HK-2 (cell line): ENCODE measurements around the gene SNAPC4.
"Not testable (repeated sequence)": the region's sequence is repeated elsewhere in the genome, so short reads cannot be mapped to it uniquely, and the experiment has no call there.

Experiments used
- DNase-seq: peaks from one replicate; pipeline ENCODE4 v3.0.0-alpha.2; 2018; ENCODE audit not compliant: unreplicated experiment

SNAPC4 gene

DNA sequence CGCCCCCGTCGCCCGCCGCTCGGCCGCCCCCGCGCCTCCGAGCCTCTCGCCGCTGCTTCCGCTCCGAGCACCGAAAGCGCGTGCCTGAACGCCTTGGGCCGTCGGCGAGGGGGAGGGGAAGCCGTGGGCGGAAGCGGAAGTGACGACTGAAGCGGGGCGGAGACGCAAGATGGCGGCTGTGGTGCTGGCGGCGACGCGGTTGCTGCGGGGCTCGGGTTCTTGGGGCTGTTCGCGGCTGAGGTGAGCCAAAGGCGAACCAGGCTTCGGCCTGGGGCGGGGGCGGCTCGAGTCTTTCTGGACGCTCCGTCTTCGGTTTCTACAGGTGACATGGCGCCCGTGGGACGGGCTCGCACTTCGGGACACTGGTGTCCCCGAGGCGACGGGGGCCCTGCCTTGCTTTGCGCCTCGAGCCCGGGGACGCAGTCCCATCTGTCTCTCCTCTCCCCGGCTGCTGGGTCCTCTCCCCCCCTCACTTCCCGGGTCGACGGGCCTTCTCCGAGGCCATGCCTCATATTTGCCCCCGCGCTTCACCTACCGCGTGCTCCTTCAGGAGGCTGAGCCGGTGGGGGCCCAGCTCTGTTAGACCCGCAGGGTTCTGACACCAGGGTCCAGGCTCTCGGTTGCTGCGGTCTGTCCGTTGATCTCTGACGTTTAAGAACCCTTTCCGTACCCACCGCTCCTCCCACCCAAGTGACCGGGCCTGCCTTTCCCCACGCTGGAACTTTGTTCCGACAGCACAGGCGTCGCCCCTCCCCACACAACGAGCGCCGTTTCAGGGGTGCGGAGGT is 10.7 kb upstream of the SNAPC4 start, which contains the start of the genes ENTR1 and PMPCA:
TSS of gene ENTR1 (minus strand) at position 115 of the 788 bp plus-strand sequence. CDS start 217 bp downstream, outside the sequence.
TSS of gene PMPCA (plus strand) at position 159 of the 788 bp plus-strand sequence. CDS start at position 170, 11 bp downstream.
- DNase-seq, result peak; percentile 92

DNA sequence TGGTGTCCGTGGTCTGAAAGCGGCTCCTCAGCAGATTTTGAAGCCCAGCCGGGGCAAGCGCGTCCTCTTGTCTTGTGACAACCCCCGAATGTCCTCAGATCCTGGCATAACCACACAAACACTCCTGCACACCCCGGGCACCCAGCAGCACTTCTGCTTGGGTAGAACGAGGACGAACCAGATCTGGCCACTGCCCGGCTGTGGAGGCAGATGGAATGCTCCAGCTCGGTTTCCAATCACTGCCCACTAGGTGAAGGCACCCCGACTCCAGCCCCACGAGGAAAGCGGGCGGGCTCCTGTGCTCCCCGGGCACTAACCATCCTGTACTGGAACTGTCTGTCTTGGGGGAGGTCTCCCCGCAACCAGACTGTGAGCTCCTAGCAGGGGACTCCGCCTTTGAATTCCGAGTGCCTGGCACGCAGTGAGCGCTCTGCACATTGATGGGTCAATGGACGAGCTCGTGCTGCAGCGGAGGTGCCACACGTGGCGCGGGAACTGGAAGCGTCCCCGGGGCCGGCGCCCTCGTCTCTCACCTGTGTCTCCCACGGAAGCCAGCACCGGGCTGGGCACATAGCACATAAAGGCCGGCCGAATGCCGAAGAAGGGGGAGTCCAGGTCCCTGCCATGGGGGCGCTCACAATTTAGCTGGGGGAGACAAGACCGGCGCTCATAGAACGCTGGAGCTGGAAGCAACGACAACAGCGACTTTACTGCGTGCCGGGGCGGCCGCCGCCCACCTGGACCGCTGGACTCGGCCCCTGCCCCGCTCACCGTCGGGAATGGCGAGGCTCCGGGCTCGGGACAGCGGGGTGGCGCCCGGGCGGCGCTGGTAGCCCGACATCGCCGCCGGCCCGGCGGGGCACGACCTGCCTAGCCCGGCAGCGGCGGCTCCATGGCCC is 9.8 kb upstream of the SNAPC4 start:
- DNase-seq, result peak; percentile 61

DNA sequence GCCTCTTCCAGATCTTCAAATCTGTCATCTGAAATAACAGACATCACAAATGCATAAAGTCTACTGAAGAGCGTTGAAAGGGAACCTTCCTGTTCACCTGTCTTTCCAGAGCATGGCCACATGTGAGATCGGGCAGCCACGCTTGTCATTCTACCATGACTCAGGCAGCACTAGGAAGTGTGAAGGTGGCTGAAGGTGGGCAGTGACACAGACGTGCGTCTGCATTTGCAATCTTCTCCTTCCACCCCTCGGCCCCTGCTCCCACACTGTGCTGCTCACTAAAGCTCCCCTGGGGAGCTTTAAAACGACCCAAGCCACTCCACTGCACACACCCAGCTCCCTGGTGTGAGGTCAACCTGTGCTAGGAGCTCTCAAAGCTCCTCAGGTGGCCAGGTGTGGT is 7.9 kb upstream of the SNAPC4 start:
- DNase-seq, result no peak

DNA sequence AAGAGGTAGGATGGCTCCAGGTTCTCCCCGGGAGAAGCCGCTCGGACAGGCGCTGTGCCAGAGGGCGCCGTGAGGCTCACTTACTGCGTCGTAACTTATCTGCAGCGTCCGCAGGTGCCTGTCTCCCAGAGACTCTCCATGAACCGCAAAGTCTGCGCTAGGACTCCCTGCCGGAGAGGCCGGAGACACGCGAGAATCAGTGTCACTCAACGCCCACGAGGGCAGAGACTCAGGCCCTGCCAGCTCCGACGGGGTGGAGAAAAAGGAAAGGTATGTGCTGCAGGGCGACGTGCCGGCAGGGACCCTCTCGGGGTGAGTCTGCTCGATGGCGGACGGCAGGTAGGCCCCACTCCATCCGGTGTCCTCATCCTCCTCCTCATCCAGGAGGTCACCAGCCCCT is 7.1 kb upstream of the SNAPC4 start:
- DNase-seq, result not testable (repeated sequence)

DNA sequence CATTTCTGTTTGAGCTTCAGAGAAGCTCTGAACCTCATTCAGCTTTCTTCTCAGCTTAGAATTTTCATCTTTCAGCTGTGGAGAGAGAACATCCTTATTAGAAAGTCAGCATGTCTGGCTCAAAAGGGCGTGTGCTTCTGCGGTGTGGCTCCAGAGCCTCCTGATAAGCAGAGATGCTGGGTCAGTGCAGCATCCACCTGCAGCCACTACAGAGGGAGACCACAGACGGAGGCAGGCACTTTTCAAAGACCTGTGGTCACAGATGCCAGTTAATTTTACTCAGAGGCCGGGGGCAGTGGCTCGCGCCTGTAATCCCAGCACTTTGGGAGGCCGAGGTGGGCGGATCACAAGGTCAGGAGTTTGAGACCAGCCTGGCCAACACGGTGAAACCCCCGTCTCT is 5.9 kb upstream of the SNAPC4 start:
- DNase-seq, result not testable (repeated sequence)

DNA sequence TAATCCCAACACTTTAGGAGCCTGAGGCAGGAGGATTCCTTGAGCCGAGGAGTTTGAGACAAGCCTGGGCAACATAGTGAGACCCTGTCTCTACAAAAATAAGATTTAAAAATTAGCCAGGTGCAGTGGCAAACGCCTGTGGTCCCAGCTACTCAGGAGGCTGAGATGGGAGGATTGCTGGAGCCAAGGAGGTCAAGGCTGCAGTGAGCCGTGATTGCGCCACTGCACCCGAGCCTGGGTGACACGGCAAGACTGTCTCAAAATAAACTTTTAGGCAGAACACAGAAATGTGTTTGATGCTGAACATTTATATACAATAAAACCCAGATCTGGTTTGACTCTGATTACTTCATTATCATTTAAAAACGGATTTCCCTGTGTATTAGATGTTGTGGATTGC is 5.5 kb upstream of the SNAPC4 start:
- DNase-seq, result no peak

DNA sequence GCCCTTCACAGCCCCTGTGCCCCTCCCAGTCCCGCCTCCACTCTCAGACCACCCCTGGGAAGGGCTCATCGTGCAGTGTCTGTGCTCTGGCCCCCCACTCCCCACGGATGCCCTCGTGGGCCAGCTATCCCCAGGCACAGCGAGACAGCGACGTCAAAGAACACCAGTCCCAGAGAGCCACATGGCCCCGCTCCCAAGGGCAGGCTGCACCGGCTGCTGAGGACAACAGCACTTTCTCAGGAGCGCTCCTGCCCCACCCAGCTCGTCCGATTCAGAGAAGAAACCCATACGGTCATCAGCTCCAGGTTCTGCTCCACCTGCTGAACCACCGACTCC is 4.8 kb upstream of the SNAPC4 start:
- DNase-seq, result no peak

DNA sequence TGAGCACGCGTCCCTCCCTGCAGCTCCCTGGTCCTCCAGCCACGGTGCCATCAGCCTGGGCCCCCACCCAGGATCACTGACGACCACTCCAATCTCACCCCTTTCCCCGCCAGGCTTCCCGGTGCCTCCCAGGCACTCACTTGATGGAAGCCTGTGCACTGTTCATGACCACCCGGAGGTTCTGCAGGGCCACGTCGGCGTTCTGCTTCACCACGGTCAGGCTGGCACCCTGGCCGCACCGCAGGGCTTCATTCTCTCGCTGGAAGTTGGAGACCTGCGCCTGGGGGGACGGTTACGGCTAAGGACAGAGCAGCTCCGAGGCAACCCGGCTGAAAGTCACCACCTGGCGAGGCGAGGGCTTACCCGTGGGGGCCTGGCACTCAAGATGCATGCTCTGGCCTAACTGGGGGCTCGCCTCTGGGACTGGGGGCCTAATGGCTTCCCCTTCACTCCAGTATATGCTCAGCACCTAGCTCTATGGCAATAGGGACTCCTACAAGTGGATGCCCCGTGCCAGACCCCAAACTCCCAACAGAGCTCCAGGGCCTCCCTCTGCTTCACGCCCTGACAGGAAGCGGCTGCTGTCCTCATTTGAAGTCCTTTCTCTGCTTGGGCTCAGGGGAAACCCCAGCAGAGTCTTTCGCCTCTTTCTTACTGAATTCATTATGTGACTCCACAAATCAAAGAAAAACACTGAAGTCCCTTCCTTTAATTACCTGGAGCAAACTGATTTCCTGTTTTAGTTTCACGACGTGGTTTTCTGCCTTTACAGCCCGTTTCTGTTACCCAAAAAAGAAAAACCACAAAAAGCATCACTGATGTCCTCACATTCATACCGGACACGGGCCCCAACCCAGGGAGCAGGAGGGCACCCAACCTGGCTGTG is 4.2 kb upstream of the SNAPC4 start:
- no peak for DNase-seq

DNA sequence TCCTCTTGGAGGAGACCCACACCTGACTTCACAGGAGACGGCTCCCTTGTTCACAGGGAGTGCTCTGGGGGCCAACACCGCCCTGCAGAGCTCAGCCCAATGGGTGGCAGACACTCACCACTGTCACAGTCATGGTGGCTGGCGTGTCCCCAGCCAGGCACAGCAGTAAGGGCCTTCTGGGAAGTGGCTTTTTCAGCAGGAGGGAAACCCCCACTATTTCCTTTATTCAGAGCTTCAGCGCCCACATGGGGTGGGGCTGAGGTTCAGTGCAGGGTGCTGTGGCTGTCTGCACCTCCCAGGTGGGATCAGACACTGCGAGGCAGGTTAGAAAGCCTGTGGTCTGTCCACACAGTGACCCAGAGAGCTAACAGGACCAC is 3.6 kb upstream of the SNAPC4 start:
- DNase-seq, result no peak

DNA sequence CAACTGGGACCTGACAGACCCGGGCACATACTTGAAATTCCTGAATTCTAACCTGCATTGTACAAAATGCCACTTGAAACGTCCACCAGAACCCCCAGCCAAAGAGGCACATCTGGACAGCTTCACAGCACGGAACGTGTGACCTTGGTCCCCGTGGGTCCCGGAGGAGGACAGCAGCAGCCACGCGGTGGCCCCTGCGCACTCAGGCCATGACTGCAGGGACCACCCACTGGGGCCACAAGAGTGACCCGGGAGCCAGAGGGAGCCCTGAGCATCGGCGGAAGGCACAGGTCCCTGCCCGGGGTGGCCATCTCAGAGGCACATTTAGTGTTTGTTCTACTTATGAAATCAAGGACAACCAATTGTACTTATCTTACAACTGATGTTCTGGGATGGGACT is 2.1 kb upstream of the SNAPC4 start:
- no peak for DNase-seq

DNA sequence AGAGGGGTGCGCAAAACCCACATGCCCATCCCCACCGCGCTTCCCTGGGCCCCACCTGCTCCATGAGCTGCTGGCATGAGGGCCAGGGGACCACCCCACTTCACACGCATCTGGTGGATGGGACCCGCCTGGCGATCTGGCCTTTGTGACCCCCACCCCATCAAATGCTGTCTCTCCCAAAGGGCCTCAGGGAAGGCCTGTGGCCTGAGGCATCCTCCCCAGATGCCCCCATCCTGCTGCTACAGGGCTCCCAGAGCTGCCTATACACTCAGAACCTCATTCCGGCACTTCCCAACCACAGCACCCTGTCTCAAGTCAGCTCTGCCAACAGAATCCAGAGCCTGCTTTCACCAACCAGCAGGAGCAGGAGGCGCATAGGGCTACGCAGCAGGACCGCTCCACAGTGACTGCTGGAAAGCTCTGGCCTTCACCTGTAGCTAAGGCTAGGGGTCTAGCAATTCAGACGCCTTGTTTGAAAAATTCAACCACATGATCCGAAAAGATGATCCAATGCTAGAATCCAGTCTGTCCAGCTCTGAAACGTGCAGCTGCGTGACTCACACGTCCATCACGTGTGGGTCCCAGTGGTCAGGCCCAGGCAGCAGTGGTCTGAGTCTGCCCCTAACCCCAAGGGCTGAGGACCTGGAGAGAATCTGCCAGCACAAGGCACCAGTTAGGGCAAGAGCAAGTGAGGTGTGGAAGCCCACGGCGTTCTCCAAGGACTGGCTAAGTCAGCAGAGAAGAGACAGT is 1.4 kb upstream of the SNAPC4 start:
- DNase-seq, result no peak

DNA sequence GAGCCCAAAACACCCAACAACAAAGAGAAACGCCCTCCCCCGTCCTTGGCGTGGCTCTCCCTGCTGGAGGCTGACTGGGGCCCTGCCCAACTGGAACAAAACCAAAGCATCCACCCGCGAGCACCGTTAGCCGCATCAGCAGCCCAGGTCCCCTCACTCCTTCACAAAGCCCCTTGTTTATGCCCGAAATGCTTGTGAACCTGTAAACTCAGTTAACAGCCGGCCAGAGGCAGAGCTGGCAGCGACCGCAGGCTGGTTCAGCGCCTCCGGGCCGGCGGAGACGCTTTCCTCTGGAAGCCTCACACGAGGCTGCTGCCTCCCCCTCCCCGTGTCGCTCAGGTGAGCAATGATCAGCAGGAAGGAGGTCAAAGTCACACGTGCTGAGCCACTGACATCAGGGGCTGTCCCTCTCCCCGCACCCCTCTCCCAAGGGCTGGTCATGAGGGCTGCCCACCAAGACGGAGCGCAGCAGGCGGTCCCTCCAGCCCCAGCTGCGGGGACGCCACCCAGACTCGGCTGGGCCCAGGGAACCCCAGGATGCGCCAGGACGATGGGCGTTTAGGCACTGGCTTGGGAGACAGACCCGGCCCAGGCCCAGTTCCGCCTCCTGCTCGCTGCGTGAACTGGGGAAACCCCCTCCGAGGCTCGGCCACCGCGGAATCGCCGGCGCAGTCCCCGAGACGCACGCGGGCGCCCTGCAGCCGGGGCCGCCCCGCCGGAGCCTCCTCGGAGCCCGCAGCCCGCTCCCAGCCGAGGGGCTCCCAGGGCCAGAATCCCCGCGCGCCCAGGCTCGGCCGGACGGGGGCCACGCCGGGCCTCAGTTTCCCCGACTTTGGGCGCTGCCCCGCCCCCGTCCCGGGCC is 563 bp downstream of the SNAPC4 start:
- DNase-seq, result peak; percentile 42

DNA sequence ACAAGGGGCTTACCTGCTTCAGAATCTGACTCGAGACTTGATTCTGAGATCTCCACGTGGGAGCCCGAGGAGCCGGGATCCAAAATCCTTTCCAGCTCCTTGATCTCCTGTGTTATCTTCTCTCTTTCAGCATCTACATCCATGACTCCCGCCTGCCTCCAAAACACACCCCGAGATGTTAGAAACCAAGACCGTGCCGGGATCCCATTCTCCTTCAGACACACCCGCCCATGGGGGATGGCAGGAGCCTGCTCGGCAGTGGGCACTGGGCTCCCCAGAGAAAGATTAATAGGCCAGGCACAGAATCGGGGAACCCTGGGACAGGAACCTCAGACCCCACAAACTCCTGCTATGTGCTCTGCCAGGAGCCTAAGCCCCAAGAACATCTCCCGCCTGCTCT is 1.7 kb downstream of the SNAPC4 start:
- DNase-seq, result no peak

DNA sequence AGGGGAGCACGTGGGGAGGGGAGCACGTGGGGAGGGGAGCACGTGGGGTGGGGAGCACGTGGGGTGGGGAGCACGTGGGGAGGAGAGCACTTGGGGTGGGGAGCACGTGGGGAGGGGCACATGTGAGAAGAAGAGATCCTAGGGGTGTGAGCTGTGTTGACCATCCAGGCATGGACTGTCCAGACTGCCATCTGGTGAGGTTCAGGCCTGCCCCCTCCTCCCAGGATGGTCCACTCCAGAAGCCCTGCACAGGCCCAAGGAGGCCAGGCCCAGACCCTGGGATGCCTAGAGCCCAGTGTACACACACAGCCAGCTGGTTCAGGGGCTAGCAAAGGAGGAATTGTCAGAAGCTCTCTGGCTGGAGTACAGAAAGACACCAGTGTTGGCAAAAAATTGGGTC is 2.3 kb downstream of the SNAPC4 start:
- no peak for DNase-seq

DNA sequence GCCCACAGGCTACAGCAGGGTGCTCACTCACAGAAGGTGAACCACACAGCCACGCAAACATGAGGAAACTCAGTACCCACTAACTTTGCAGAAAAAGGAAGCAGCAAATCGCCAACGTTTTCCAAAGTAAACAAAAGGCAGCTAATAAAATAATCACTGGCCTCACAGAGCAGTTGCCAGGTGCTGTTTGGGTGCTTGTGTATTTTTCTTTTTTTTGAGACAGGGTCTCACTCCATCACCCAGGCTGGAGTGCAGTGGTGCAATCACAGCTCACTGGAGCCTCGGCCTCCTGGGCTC is 3.8 kb downstream of the SNAPC4 start:
- no peak for DNase-seq

DNA sequence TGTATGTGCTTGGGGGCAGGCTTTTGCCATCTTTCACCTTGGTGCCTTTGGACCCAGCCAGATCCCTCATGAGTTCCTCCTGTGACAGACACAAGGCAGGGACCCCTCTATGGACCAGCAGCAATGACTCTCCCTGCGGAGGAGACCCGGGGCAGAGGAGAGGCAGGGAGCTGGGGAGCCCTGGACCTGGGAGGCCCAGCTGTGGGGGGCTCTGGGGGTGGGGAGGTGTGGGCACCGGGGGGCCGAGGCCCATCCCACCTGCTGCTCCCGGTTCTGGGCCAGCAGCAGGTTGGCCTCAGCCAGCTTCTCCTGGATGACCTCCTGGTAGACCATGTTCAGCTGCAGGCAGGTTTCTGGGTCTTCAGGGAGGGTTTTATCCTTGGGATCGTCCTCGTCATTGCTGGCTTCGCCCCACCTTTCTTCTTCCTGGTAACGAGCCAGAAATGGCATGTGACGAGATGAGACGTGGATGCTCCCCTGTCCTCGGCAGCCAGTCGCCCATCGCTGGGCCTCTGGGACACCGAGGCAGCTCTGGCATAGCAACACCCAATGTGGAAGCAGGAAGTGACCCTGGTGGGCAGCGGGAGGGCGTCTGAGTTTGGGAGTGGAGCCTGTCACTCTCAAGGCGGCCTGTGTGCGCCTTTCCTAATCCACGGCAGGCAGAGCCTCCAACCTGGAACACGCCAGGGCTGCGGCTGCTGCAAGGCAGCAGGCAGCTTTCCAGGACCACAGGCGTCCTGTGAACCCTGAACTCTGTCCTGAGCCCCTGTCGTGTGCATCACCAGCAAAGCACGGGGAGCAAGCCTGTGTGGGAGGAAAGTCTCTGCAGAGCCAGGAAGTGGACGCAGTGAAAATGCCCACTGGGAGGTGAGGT is 4.4 kb downstream of the SNAPC4 start:
- no peak for DNase-seq

DNA sequence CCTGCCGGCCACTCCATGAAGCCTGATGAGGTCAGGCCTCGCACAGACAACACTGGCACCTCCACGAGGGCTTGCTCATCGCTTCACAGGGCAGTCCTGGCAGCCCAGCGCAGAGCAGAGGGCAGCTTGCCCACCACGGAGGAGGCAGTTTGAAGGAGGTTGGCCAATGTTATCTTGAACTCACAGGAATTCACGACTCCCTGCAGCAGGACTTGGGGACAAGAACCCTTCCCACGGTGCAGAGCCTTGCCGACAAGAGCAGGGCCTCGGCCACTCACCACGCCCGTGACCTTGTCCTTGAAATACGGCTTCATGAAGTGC is 5.0 kb downstream of the SNAPC4 start:
- DNase-seq, result no peak

DNA sequence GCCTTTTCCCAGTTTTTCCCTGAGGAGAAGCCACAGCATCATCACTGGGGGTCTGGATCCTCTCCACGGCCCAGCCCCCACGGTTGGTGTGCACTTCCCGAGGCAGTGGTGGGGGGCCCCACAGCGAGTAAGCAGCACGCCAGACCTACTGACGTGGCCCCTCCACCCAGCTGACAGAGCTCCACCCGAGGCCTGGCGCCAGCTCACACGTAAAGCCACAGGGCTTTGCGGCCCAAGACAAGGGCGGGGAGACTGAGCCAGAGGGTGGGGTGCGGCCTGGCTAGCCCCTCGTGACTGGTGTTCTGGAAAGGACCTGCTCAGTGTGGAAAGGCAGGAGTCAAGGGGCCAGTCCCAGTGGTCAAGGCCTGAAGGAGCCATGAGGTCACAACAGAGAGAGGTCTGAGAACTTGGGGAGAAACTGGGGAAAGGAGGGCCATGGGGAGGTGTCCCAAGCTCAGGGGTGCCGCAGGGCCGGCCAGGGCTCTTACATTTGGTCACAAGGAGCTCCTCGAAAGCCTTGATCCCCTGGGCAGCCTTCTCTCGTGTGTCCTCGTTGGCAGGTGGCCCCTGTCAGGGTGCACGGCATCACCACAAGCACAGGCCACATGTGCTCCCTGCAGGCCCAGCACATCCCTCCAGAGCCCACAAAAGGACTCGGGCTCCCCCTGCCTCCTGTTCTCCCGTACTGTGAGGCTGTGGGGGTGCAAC is 5.5 kb downstream of the SNAPC4 start:
- no peak for DNase-seq

DNA sequence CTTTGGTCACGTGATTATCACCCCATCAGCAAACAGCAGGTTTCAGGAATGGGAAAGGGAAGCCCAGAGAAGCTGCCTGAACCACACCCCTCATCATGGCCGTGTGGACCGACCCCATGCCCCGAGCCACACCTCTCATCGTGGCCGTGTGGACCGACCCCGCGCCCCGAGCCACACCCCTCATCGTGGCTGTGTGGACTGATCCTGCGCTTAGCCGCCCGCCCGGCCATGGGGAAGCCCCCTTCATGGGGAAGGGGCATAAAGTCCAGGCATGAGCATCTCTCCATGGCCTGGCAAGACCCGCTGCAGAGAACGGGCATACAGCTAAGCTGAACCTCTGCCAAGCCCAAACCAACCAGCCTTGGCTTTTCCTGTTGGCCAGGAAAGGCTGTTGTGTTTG is 6.4 kb downstream of the SNAPC4 start:
- DNase-seq, result no peak
